ENCODE measurements around the gene CEMP1.
A peak's percentile ranks its signal among the peaks of the same experiment; 100 is the strongest.

CEMP1 gene

DNA sequence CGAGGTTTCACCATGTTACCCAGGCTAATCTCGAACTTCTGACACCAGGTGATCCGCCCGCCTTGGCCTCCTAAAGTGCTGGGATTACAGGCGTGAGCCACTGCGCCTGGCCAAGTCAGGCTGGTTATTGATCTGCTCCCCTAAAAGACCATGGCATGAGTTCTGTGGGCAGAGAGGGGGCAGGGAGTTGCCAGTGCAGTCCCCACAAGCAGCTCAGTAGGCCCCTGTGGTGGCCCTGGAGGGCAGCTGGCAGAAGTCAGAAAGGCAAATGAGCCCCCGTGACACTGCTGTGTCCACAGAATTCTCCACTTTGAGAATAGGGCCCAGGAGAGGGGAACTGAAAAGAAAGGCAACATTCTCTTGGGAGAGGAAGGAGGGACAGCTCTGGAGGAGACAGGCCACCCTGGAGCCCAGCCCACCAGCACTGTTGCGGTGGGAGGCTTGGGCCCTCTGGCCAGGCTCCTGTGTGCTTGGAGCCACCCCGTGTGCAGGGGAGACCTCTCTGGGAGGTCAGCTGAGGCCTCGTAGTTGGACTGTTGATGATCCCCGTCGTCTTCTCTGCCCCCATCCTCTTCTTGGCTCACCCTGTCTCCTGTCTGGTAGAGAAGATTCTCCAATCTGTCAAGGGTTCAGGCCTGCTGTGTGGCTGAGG lies 13.1 kb downstream of the CEMP1 start:
- Histone ChIP-seq H3K4me2 (ENCODE audit: low read length) (peak overlapping the region; percentile 2), H3K9me3 (ENCODE audit: control insufficient read depth, low read length) (no peaks in the 10 kb centered on the region), H3K4me1 (peaks cover 40% of the 10 kb centered on the region), H3K27ac (no peak overlapping the region), H3K79me2 (peaks cover 53% of the 10 kb centered on the region), H3K4me3 (ENCODE audit: low read depth, low read length) (no peak overlapping the region), H3K36me3 (ENCODE audit: control insufficient read depth, insufficient read depth, low read length) (no peaks in the 10 kb centered on the region), H3K27me3 (ENCODE audit: control insufficient read depth, insufficient read depth, low read length) (no peaks in the 10 kb centered on the region), H2AFZ (no peak overlapping the region), H3K9ac (no peak overlapping the region)
- TF ChIP-seq, protein P1, sequence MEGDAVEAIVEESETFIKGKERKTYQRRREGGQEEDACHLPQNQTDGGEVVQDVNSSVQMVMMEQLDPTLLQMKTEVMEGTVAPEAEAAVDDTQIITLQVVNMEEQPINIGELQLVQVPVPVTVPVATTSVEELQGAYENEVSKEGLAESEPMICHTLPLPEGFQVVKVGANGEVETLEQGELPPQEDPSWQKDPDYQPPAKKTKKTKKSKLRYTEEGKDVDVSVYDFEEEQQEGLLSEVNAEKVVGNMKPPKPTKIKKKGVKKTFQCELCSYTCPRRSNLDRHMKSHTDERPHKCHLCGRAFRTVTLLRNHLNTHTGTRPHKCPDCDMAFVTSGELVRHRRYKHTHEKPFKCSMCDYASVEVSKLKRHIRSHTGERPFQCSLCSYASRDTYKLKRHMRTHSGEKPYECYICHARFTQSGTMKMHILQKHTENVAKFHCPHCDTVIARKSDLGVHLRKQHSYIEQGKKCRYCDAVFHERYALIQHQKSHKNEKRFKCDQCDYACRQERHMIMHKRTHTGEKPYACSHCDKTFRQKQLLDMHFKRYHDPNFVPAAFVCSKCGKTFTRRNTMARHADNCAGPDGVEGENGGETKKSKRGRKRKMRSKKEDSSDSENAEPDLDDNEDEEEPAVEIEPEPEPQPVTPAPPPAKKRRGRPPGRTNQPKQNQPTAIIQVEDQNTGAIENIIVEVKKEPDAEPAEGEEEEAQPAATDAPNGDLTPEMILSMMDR (IDR thresholded peaks at IDR 0.05): no peak

GRCh38 chr16:2516391-2517240 lies 14.6 kb downstream of the CEMP1 start:
- Histone ChIP-seq H3K27me3 (ENCODE audit: control insufficient read depth, insufficient read depth, low read length) (no peaks in the 10 kb centered on the region), H3K79me2 (peaks cover 53% of the 10 kb centered on the region), H3K36me3 (ENCODE audit: control insufficient read depth, insufficient read depth, low read length) (no peaks in the 10 kb centered on the region), H3K4me2 (ENCODE audit: low read length) (peak overlapping the region; percentile 98), H3K9ac (no peak overlapping the region), H3K9me3 (ENCODE audit: control insufficient read depth, low read length) (no peaks in the 10 kb centered on the region), H3K4me1 (peaks cover 53% of the 10 kb centered on the region), H3K27ac (peak overlapping the region; percentile 2), H2AFZ (no peak overlapping the region), H3K4me3 (ENCODE audit: low read depth, low read length) (no peak overlapping the region)
- TF ChIP-seq, protein P1 (IDR thresholded peaks at IDR 0.05): no peak

DNA sequence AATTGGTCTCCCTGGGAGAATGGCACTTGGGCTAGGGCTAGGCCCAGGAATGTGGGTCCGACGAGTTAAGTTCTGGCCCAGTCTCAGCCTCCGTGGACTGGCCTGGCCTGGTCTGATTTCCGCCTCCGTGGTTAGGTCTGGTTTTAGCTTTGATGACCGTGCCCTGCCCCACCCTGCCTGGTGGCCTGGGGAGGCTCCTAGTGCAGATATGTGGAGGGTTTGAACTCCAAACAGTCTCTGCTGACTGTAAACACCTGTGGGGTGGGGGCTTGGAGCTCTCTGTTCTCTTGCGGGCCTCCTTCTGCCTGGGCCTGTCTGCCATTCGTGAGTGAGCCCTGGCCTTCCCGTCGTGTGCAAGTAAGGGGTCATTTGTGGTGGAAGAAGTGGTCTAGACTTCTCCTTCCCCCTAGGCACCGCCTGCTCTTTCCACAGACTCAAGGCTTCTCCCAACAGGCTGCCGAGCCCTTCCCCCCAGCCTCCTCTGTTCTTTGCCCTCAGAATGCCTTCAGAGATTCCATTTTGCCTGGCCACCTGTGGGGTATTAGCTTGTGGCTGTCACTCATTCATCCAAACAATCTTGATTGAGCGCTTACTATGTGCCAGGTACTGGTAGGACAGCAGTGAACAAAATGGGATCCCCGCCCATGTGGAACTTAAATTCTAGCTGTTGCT lies 15.9 kb downstream of the CEMP1 start:
- Histone ChIP-seq H3K4me3 (ENCODE audit: low read depth, low read length) (peak overlapping the region; percentile 87), H3K4me1 (peaks cover 53% of the 10 kb centered on the region), H3K9ac (peak overlapping the region; percentile 77), H3K4me2 (ENCODE audit: low read length) (peak overlapping the region; percentile 98), H2AFZ (no peak overlapping the region), H3K79me2 (peaks cover 53% of the 10 kb centered on the region), H3K27me3 (ENCODE audit: control insufficient read depth, insufficient read depth, low read length) (no peaks in the 10 kb centered on the region), H3K27ac (peak overlapping the region; percentile 99), H3K36me3 (ENCODE audit: control insufficient read depth, insufficient read depth, low read length) (no peaks in the 10 kb centered on the region), H3K9me3 (ENCODE audit: control insufficient read depth, low read length) (no peaks in the 10 kb centered on the region)
- TF ChIP-seq, protein P1 (IDR thresholded peaks at IDR 0.05): no peak

DNA sequence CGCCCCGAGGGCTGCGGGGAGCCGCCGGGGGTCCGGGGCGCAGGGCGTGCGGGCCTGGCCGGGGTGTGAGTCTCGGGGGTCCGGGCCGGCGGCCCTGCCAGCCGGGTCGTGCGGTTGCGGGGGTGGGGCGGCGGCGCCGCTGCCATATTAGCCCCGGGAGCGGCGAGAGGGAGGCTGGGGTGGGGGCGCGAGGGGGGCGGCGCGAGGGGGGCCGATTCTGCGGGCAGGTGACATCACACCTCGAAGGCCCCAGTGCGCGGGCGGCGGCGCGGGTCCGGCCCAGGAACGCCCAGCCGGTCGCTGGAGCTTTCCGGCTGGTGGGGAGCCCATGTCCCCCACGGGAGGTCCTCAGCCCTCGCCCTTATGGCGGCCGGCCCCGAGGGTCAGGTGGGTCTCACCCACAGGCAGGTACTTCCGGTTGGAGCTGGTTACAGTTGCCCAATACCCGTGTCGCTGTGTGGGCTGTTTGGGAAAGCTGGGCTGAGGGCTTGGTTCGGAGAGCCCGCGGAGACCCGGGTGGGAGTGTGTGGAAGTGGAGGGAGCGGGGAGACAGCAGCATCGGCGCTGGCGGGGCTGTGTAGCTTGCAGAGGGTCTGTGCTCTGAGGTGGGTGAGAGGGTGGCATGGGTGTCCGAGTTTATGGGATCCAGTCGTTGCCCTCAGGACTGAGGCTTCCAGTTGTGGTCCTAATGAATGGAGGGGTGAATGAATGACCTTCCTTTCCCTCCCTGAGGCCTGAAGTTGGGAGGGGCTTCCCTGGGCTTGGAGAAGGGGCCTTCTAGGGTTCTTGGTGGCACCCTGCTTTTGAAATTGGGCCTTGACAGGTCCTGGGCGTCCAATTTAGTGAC lies 16.7 kb downstream of the CEMP1 start:
- TF ChIP-seq, protein P1 (IDR thresholded peaks at IDR 0.05): no peak
- Histone ChIP-seq H3K27ac (peak overlapping the region; percentile 99), H3K4me3 (ENCODE audit: low read depth, low read length) (peak overlapping the region; percentile 87), H2AFZ (no peak overlapping the region), H3K79me2 (peaks cover 53% of the 10 kb centered on the region), H3K36me3 (ENCODE audit: control insufficient read depth, insufficient read depth, low read length) (no peaks in the 10 kb centered on the region), H3K9ac (peak overlapping the region; percentile 98), H3K27me3 (ENCODE audit: control insufficient read depth, insufficient read depth, low read length) (no peaks in the 10 kb centered on the region), H3K4me1 (peaks cover 52% of the 10 kb centered on the region), H3K9me3 (ENCODE audit: control insufficient read depth, low read length) (no peaks in the 10 kb centered on the region), H3K4me2 (ENCODE audit: low read length) (peak overlapping the region; percentile 98)

Measured in parathyroid adenoma (tissue), 2 donors.